Smooth muscle cell of trachea (primary cell): Measurements from ENCODE around the gene SLC39A9. TPM values are rescaled to one million over a fixed set of nuclear protein-coding genes. Genes with fewer than 3 reads are reported as not detected.

ENCODE experiments used
- total RNA-seq: library from RNA; depleted of rRNA; stranded (reverse); fragments of >200 nt; gene quantifications from 2 replicates; pipeline ENCODE4 v1.2.1, GENCODE V29; 2014

Gene SLC39A9
- 115 and 116 TPM in 2 replicates for total RNA-seq

GRCh38 chr14:69398053-69398817 lies at the start of gene SLC39A9, which contains the start of gene ERH:
TSS of gene SLC39A9 (plus strand) at chr14:69398692. CDS start at chr14:69399370, 678 bp downstream.
TSS of gene ERH (minus strand) at chr14:69398299. CDS start at chr14:69398233, 66 bp downstream.

GRCh38 chr14:69484444-69485314 lies 86.2 kb downstream of the SLC39A9 start, which contains the start of gene PLEKHD1:
TSS of gene PLEKHD1 (plus strand) at chr14:69484728. CDS start at chr14:69484966, 238 bp downstream.

Other genes with a start within 250 kb of the SLC39A9 start
- 18.0 and 20.8 TPM in 2 replicates for gene DCAF5, start 245.6 kb upstream of the SLC39A9 start, total RNA-seq
- 17.2 and 23.6 TPM in 2 replicates for gene EXD2, start 207.2 kb upstream of the SLC39A9 start, total RNA-seq
- gene GALNT16, start 138.5 kb upstream of the SLC39A9 start, total RNA-seq = 1.9 and 4.6 TPM in 2 replicates
- gene ERH, start 393 bp upstream of the SLC39A9 start, total RNA-seq = 113 and 161 TPM in 2 replicates
- under 0.01 TPM in 2 replicates for gene PLEKHD1, start 86.0 kb downstream of the SLC39A9 start, total RNA-seq
- gene CCDC177, start 176.2 kb downstream of the SLC39A9 start, total RNA-seq = under 0.01 TPM in 2 replicates
- 6.8 and 7.0 TPM in 2 replicates for gene SUSD6, start 212.9 kb downstream of the SLC39A9 start, total RNA-seq